ENCODE measurements around the gene OTUB1. TPM values are rescaled to one million over a fixed set of nuclear protein-coding genes. Genes with fewer than 3 reads are reported as not detected.

The OTUB1 gene
- total and polyA plus RNA-seq, 2 of the 13 experiments (the other 11 are each of a cell fraction or from before 2014, with no cell fraction given), result 58.8 to 130 TPM

- H3K9ac ChIP-seq (ENCODE audit: insufficient read depth, low read depth, low read length), result no peak overlapping the region
- in situ Hi-C loops (cut with HindIII; ENCODE audit: extremely low pct_ligation_motif_present, low pct_unique_long_range_greater_than_20kb), result no loop called here
- H3K79me2 ChIP-seq (ENCODE audit: insufficient read depth, low read length), result no peaks in the 10 kb centered on the region
- H2AFZ ChIP-seq (ENCODE audit: low read length), result no peak overlapping the region
- BruUV-seq (replicated peaks), result no TSS peak
- H4K20me1 ChIP-seq (ENCODE audit: insufficient read depth, low read length), result peaks cover 18% of the 10 kb centered on the region; the same call in 1 of the 2 replicates
- POLR2A ChIA-PET, result interaction anchor here (2.0 kb wide), 1 partner anchor 17 kb away, joined by 5 read pairs; no protein-coding TSS in a partner anchor
- WGBS (ENCODE audit: low lambda C conversion rate), result 69% methylated on average over 19 of the region's 20 CpGs
- no peak overlapping the region for H3K4me2 ChIP-seq (ENCODE audit: low read depth, low read length)
- ATAC-seq (no peak), DNase-seq (ENCODE audit: low spot score) (no peak), FAIRE-seq (no peak)
- peaks cover 15% of the 10 kb centered on the region for H3K4me1 ChIP-seq (ENCODE audit: insufficient read depth, low read length)
- no peaks in the 10 kb centered on the region for H3K9me3 ChIP-seq (ENCODE audit: low read length)
- TF ChIP-seq MAFK (conservative IDR thresholded peaks at IDR 0.05 in 1 of 2, IDR thresholded peaks at IDR 0.05 in 1 of 2; ENCODE audit: low read length in 2 of 2), result peak in 1 of 2 experiments; percentile 9; a peak in 1 of 4 replicates
- TF ChIP-seq YEATS2 (CRISPR knock-in tag; IDR thresholded peaks at IDR 0.05; ENCODE audit: borderline replicate concordance), result no peak
- TF ChIP-seq GMEB2 (CRISPR knock-in tag; IDR thresholded peaks at IDR 0.05; ENCODE audit: low read depth), result no peak
- TF ChIP-seq ZNF780A (CRISPR knock-in tag; IDR thresholded peaks at IDR 0.05), result no peak
- TF ChIP-seq KAT8 (CRISPR knock-in tag; IDR thresholded peaks at IDR 0.05), result no peak
- no peak for TF ChIP-seq GPBP1L1 (CRISPR knock-in tag; IDR thresholded peaks at IDR 0.05)
- TF ChIP-seq SATB2 (CRISPR knock-in tag; IDR thresholded peaks at IDR 0.05), result no peak
- no peak for TF ChIP-seq MYNN (CRISPR knock-in tag; IDR thresholded peaks at IDR 0.05; ENCODE audit: low read depth)
- peak; percentile 21; the same call in 1 of the 2 replicates for TF ChIP-seq MAFF (IDR thresholded peaks at IDR 0.05; ENCODE audit: low read depth, low read length)
- TF ChIP-seq ZNF687 (CRISPR knock-in tag; IDR thresholded peaks at IDR 0.05), result no peak
- H3K27me3 ChIP-seq (ENCODE audit: control insufficient read depth in 1 of 2, insufficient read depth in 2 of 2, low read length in 2 of 2), result peaks cover 2 to 7% of the 10 kb centered on the region in 2 experiments; a peak in 2 of 5 replicates
- CTCF ChIA-PET (ENCODE audit: low intra/inter-chr PET ratio, low total read pairs), result no interaction called here
- H3K36me3 ChIP-seq (replicated peaks in 1 of 2; ENCODE audit: control insufficient read depth in 1 of 2, insufficient read depth in 2 of 2, low read length in 2 of 2), result no peaks in the 10 kb centered on the region
- intact Hi-C loops (cut with micrococcal nuclease; ENCODE audit: unreplicated experiment), result no loop called here
- no peak overlapping the region for H3K27ac ChIP-seq (ENCODE audit: extremely low read length, insufficient read depth, low read length)
- no peak overlapping the region for H3K4me3 ChIP-seq (replicated peaks in 1 of 3; ENCODE audit: insufficient read depth in 1 of 3, low read depth in 2 of 3, low read length in 3 of 3)
These were observed 37.8 kb downstream of the OTUB1 start for GRCh38 chr11:64023712-64024710.
